HepG2 (cell line): Measurements from ENCODE around the gene NSUN2. TPM values are rescaled to one million over a fixed set of nuclear protein-coding genes. Genes with fewer than 3 reads are reported as not detected.

Experiments used
- ATAC-seq: fragments of 200-7000 bp; cut with Tn5 transposase; 3 replicates; pipeline ENCODE4 v1.9.1; 2020; ENCODE audit warnings: mild to moderate bottlenecking, moderate library complexity
- BruUV-seq: library from RNA; stranded (reverse); fragments of 400-500 nt; replicated peaks from 2 replicates; lab custom pipeline; 2021; lab: Mats Ljungman, UMichigan
- CTCF ChIA-PET: fragments of 300-600 bp; formaldehyde crosslinking; extraction: SDS; loops from one replicate; lab custom pipeline; 2021; ENCODE audit warnings: low total read pairs, inconsistent platforms, low intra/inter-chr PET ratio; lab: Yijun Ruan, JAX
- POLR2A ChIA-PET: fragments of 350-600 bp; sonication (Branson Sonifier 250); formaldehyde crosslinking; loops from one replicate; lab custom pipeline; 2020; ENCODE audit warnings: antibody characterized with exemption, inconsistent platforms; lab: Yijun Ruan, JAX
- DNase-seq: peaks from one replicate; pipeline ENCODE4 v3.0.0-alpha.2; 2015; ENCODE audit warnings: low spot score
- FAIRE-seq: peaks from 3 replicates; lab custom pipeline; 2011; peaks lifted over from hg19 to GRCh38; lab: Jason Lieb, UNC
- H2AFZ ChIP-seq: one replicate; pipeline ENCODE4 v1.6.1; 2011; ENCODE audit warnings: low read length, inconsistent platforms
- H3K27ac ChIP-seq: fragments of 300-600 bp; 3 replicates; pipeline ENCODE4 v1.8.0; 2011; ENCODE audit warnings: mixed run types, mild to moderate bottlenecking, mixed read lengths, low read length, inconsistent platforms; ENCODE audit not compliant: insufficient read depth; ENCODE audit errors: extremely low read length
- H3K27me3 ChIP-seq, 2 experiments: fragments of 200-600 bp in 1 of 2; 2 replicates in 1 of 2; 3 replicates in 1 of 2; pipeline versions ENCODE4 v1.6.0 to v1.8.0; 2011; ENCODE audit warnings: low read length in 2 of 2, mild to moderate bottlenecking in 2 of 2, moderate library complexity in 2 of 2, inconsistent platforms in 1 of 2; ENCODE audit not compliant: insufficient read depth in 2 of 2, control insufficient read depth in 1 of 2
- H3K36me3 ChIP-seq, 2 experiments: fragments of 200-600 bp in 1 of 2; replicated peaks in 1 of 2; 2 replicates in 1 of 2; 3 replicates in 1 of 2; pipeline versions ENCODE4 v1.5.1 to v1.8.0; 2011; ENCODE audit warnings: low read length in 2 of 2, inconsistent platforms in 1 of 2; ENCODE audit not compliant: insufficient read depth in 2 of 2, control insufficient read depth in 1 of 2
- H3K4me1 ChIP-seq: 2 replicates; pipeline ENCODE4 v1.5.1; 2012; ENCODE audit warnings: low read length, inconsistent platforms; ENCODE audit not compliant: insufficient read depth
- H3K4me2 ChIP-seq: 2 replicates; pipeline ENCODE4 v1.6.0; 2011; ENCODE audit warnings: low read depth, low read length, inconsistent platforms
- H3K4me3 ChIP-seq, 3 experiments: fragments of 200-600 bp in 1 of 3; sonication (generic), shearing (Covaris generic) in 1 of 3; replicated peaks in 1 of 3; 2 replicates each; pipeline ENCODE4 v1.5.1; 2011 to 2016; ENCODE audit warnings: low read length in 3 of 3, inconsistent platforms in 2 of 3, low read depth in 2 of 3, mild to moderate bottlenecking in 2 of 3, control low read depth in 1 of 3, mixed read lengths in 1 of 3; ENCODE audit not compliant: insufficient read depth in 1 of 3
- H3K79me2 ChIP-seq: one replicate; pipeline ENCODE4 v1.6.1; 2011; ENCODE audit warnings: low read length, inconsistent platforms; ENCODE audit not compliant: insufficient read depth
- H3K9ac ChIP-seq: 2 replicates; pipeline ENCODE4 v1.6.0; 2011; ENCODE audit warnings: mild to moderate bottlenecking, low read depth, low read length, inconsistent platforms; ENCODE audit not compliant: insufficient read depth
- H3K9me3 ChIP-seq: 2 replicates; pipeline ENCODE4 v1.5.1; 2012; ENCODE audit warnings: mild to moderate bottlenecking, low read length
- H4K20me1 ChIP-seq: 2 replicates; pipeline ENCODE4 v1.6.0; 2011; ENCODE audit warnings: inconsistent platforms, mild to moderate bottlenecking, low read length, moderate library complexity; ENCODE audit not compliant: insufficient read depth
- JARID2 ChIP-seq: sonication (generic); formaldehyde crosslinking; IDR thresholded peaks from 2 replicates; pipeline ENCODE4 v1.8.1; 2023; ENCODE audit warnings: missing genetic modification reagents, inconsistent platforms; ENCODE audit not compliant: insufficient replicate concordance
- SALL1 ChIP-seq: sonication (generic); formaldehyde crosslinking; IDR thresholded peaks from 2 replicates; pipeline ENCODE4 v1.8.0; 2022; ENCODE audit warnings: mild to moderate bottlenecking, missing genetic modification reagents
- ZNF569 ChIP-seq: sonication (generic); formaldehyde crosslinking; IDR thresholded peaks from 2 replicates; pipeline ENCODE4 v1.5.0; 2020; ENCODE audit warnings: mild to moderate bottlenecking, missing genetic modification reagents, moderate library complexity, borderline replicate concordance
- WGBS: methylation state at CpG from one replicate; pipeline ENCODE4 v1.1.6; 2017; ENCODE audit warnings: low lambda C conversion rate; 5-methylcytosine and 5-hydroxymethylcytosine counted together
- in situ Hi-C: cut with HindIII; loops from 2 replicates; pipeline ENCODE4 v1.10.0; 2017; ENCODE audit warnings: low pct_unique_long_range_greater_than_20kb; ENCODE audit not compliant: extremely low pct_ligation_motif_present
- intact Hi-C: fragments of 100-400 bp; cut with micrococcal nuclease; formaldehyde crosslinking; loops from one replicate; pipeline ENCODE4 v1.10.0; 2022; ENCODE audit not compliant: unreplicated experiment
- polyA plus RNA-seq, 8 experiments: library from polyadenylated mRNA; depleted of rRNA in 3 of 8; stranded (reverse) in 7 of 8; unstranded in 1 of 8; fragments of >200 nt; fragmentation: Illumina TruSeq in 4 of 8; extraction: Trizol in 4 of 8; gene quantifications; 2 replicates each; pipeline versions ENCODE4 v1.2.1 to v1.2.3, GENCODE V29; 2011 to 2016; ENCODE audit warnings: low read depth in 4 of 8, missing spikeins in 1 of 8, mixed read lengths in 1 of 8; ENCODE audit not compliant: insufficient read depth in 1 of 8
- total RNA-seq, 5 experiments: library from RNA; depleted of rRNA; stranded (reverse); fragments of >200 nt; fragmentation: Illumina TruSeq; extraction: Trizol; gene quantifications; 2 replicates each; pipeline ENCODE4 v1.2.3, GENCODE V29; 2016; ENCODE audit warnings: low read depth in 1 of 5

Gene NSUN2
- total and polyA plus RNA-seq, 2 of the 13 experiments (the other 11 are each of a cell fraction or from before 2014, with no cell fraction given): 51.7 to 69.1 TPM

DNA sequence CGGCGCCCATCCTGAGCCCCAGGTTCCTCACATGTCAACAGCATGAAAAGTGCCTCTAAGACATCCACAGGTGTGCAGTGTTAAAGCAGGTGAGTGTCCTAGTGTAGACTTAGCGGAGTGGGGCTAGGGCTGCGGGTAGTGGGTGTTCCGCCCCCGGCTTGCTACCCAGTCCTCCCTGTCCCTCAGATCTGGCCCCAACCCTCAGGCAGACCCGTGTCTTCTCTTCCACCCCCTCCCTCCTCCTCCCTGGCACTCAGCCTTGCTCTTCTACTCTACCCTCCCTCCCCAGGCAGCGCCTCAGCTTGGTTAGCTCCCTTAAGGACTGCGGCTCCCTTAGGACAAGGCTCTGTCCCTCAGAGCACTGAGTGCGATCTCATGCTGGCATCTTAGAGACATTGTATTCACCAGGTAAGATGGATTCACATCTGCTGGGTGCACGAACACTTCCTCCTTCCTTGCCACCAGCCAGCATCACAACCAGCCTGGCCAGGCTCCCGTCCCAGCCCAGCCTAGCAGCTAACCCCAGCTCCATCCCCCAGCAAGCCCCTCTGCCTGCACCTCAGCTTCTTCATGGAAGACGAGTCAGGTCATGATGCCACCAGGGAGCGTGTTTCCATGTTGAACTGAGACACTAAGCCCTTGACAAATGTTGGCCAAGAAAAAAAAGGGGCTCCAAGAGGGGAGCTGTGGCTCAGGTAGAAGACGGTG is 46.8 kb downstream of the NSUN2 start:
- Histone ChIP-seq H3K4me1 (no peaks in the 10 kb centered on the region), H3K79me2 (no peaks in the 10 kb centered on the region), H3K4me2 (no peak overlapping the region), H3K27me3 (peaks cover 2 to 4% of the 10 kb centered on the region in 2 experiments; a peak in 4 of 5 replicates), H4K20me1 (no peaks in the 10 kb centered on the region), H3K4me3 (no peak overlapping the region), H3K9ac (no peak overlapping the region), H3K9me3 (no peaks in the 10 kb centered on the region), H3K27ac (no peak overlapping the region), H2AFZ (no peak overlapping the region), H3K36me3 (no peaks in the 10 kb centered on the region)
- ChIA-PET POLR2A (no interaction called here), CTCF (no interaction called here)
- intact Hi-C loops: no loop called here
- TF ChIP-seq JARID2 (CRISPR knock-in tag) (no peak), ZNF569 (CRISPR knock-in tag) (no peak)
- ATAC-seq: no peak; the same call in 2 of the 3 replicates
- DNase-seq: no peak
- no peak for FAIRE-seq
- BruUV-seq: no TSS peak
- WGBS: 51% methylated on average over 11 of the region's 15 CpGs
- in situ Hi-C loops: no loop called here

DNA sequence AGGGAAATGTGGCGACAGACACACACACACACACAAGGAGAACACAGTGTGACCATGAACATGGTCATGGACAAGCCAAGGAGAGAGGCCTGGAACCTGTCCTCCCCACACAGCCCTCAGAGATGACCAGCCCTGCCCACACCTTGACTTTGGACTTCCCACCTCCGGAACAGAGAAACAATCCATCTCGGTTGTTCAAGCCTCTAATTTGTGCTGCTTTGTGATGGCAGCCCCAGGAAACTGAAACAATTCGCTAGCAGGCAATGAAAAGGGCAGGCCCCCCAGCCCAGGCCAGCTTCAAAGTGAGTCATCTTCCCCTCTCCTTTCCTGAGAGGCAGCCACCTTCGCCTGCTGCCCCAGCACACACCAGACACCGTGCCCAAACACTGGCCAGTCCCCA is 47.7 kb downstream of the NSUN2 start:
- H3K36me3 ChIP-seq: no peaks in the 10 kb centered on the region
- in situ Hi-C loops (no loop called here), intact Hi-C loops (no loop called here)
- WGBS: 21% methylated on average over 3 of the region's 6 CpGs
- no TSS peak for BruUV-seq
- peak; percentile 67 for ATAC-seq
- H4K20me1 ChIP-seq: no peaks in the 10 kb centered on the region
- DNase-seq: no peak
- ChIA-PET POLR2A (no interaction called here), CTCF (no interaction called here)
- H3K4me2 ChIP-seq: no peak overlapping the region
- no peaks in the 10 kb centered on the region for H3K79me2 ChIP-seq
- no peaks in the 10 kb centered on the region for H3K4me1 ChIP-seq
- no peak overlapping the region for H2AFZ ChIP-seq
- no peak overlapping the region for H3K4me3 ChIP-seq
- no peak for TF ChIP-seq SALL1 (CRISPR knock-in tag)
- TF ChIP-seq, all 625 proteins: peak for 0
- FAIRE-seq: no peak
- H3K9me3 ChIP-seq: no peaks in the 10 kb centered on the region
- peaks cover 2 to 4% of the 10 kb centered on the region in 2 experiments; a peak in 4 of 5 replicates for H3K27me3 ChIP-seq
- H3K27ac ChIP-seq: no peak overlapping the region
- no peak overlapping the region for H3K9ac ChIP-seq
